H9 (cell line): ENCODE data around the gene CDH16. TPM values are rescaled to one million over a fixed set of nuclear protein-coding genes. Genes with fewer than 3 reads are reported as not detected.

Experiments used
- DNase-seq: peaks from one replicate; pipeline ENCODE4 v3.0.0-alpha.2; 2017
- H2AFZ ChIP-seq: one replicate; pipeline ENCODE4 v1.6.1; 2013; ENCODE audit warnings: mild to moderate bottlenecking, low read length, control low read depth, moderate library complexity
- H2AK5ac ChIP-seq: 2 replicates; pipeline ENCODE4 v1.6.1; 2013; ENCODE audit warnings: low read length, control low read depth, mixed read lengths; ENCODE audit not compliant: insufficient read length
- H2BK120ac ChIP-seq: one replicate; pipeline ENCODE4 v1.6.1; 2013; ENCODE audit warnings: low read depth, mild to moderate bottlenecking, low read length, control low read depth, inconsistent platforms; ENCODE audit not compliant: poor library complexity, severe bottlenecking
- H2BK12ac ChIP-seq: 2 replicates; pipeline ENCODE4 v1.6.1; 2013; ENCODE audit warnings: low read length, control low read depth, mixed read lengths, low read depth; ENCODE audit not compliant: insufficient read length
- H2BK15ac ChIP-seq: 2 replicates; pipeline ENCODE4 v1.6.1; 2013; ENCODE audit warnings: low read depth, low read length, control low read depth
- H2BK20ac ChIP-seq: one replicate; pipeline ENCODE4 v1.6.1; 2013; ENCODE audit warnings: low read depth, mild to moderate bottlenecking, low read length, control low read depth, inconsistent platforms; ENCODE audit not compliant: poor library complexity, severe bottlenecking
- H2BK5ac ChIP-seq: 2 replicates; pipeline ENCODE4 v1.6.1; 2013; ENCODE audit warnings: low read length, control low read depth, mixed read lengths; ENCODE audit not compliant: insufficient read length
- H3K14ac ChIP-seq: 2 replicates; pipeline ENCODE4 v1.6.1; 2013; ENCODE audit warnings: low read length, control low read depth; ENCODE audit not compliant: insufficient read depth
- H3K18ac ChIP-seq: 2 replicates; pipeline ENCODE4 v1.6.1; 2013; ENCODE audit warnings: low read depth, mild to moderate bottlenecking, mixed read lengths, low read length, control low read depth; ENCODE audit not compliant: insufficient read length
- H3K23ac ChIP-seq: 2 replicates; pipeline ENCODE4 v1.6.1; 2013; ENCODE audit warnings: low read length, control low read depth, mixed read lengths, low read depth; ENCODE audit not compliant: insufficient read length
- H3K23me2 ChIP-seq: 2 replicates; pipeline ENCODE4 v1.6.1; 2013; ENCODE audit warnings: low read depth, mild to moderate bottlenecking, mixed read lengths, low read length, control low read depth; ENCODE audit not compliant: insufficient read length, poor library complexity, severe bottlenecking
- H3K27ac ChIP-seq: 2 replicates; pipeline ENCODE4 v1.5.1; 2013; ENCODE audit warnings: low read length, control low read depth, mixed read lengths, low read depth; ENCODE audit not compliant: insufficient read length
- H3K27me3 ChIP-seq: 2 replicates; pipeline ENCODE4 v1.6.1; 2013; ENCODE audit warnings: low read length, control low read depth, inconsistent platforms; ENCODE audit not compliant: insufficient read depth
- H3K4ac ChIP-seq: 2 replicates; pipeline ENCODE4 v1.6.1; 2013; ENCODE audit warnings: low read depth, mild to moderate bottlenecking, control low read depth, inconsistent platforms, low read length, moderate library complexity
- H3K4me1 ChIP-seq: 2 replicates; pipeline ENCODE4 v1.6.1; 2013; ENCODE audit warnings: low read length, control low read depth, inconsistent platforms; ENCODE audit not compliant: insufficient read depth
- H3K4me2 ChIP-seq: 2 replicates; pipeline ENCODE4 v1.6.1; 2013; ENCODE audit warnings: low read length, control low read depth, mixed read lengths; ENCODE audit not compliant: insufficient read length, insufficient read depth
- H3K56ac ChIP-seq: 2 replicates; pipeline ENCODE4 v1.6.1; 2013; ENCODE audit warnings: low read depth, mild to moderate bottlenecking, mixed read lengths, low read length, control low read depth; ENCODE audit not compliant: insufficient read length
- H3K79me1 ChIP-seq: 2 replicates; pipeline ENCODE4 v1.6.1; 2013; ENCODE audit warnings: low read depth, mild to moderate bottlenecking, moderate library complexity, low read length, control low read depth, inconsistent platforms; ENCODE audit not compliant: insufficient read depth, poor library complexity, severe bottlenecking
- H3K79me2 ChIP-seq: 2 replicates; pipeline ENCODE4 v1.6.1; 2013; ENCODE audit warnings: low read length, control low read depth, inconsistent platforms; ENCODE audit not compliant: insufficient read depth
- H3K9ac ChIP-seq: 2 replicates; pipeline ENCODE4 v1.6.1; 2013; ENCODE audit warnings: low read length, control low read depth, mixed read lengths; ENCODE audit not compliant: insufficient read length; ENCODE audit errors: extremely low read depth
- H3K9me3 ChIP-seq: one replicate; pipeline ENCODE4 v1.6.1; 2013; ENCODE audit warnings: low read depth, low read length, inconsistent platforms; ENCODE audit not compliant: control insufficient read depth
- H3T11ph ChIP-seq: one replicate; pipeline ENCODE4 v1.6.1; 2013; ENCODE audit warnings: mild to moderate bottlenecking, low read length, control low read depth, inconsistent platforms
- H4K20me1 ChIP-seq: one replicate; pipeline ENCODE4 v1.6.1; 2013; ENCODE audit not compliant: control insufficient read depth, insufficient read length, insufficient read depth
- H4K5ac ChIP-seq: 2 replicates; pipeline ENCODE4 v1.6.1; 2013; ENCODE audit warnings: low read depth, mild to moderate bottlenecking, mixed read lengths, low read length, control low read depth; ENCODE audit not compliant: insufficient read length
- H4K8ac ChIP-seq: replicated peaks from 2 replicates; pipeline ENCODE4 v1.6.1; 2013; ENCODE audit warnings: low read length, control low read depth, mixed read lengths, low read depth; ENCODE audit not compliant: insufficient read length
- H4K91ac ChIP-seq: 2 replicates; pipeline ENCODE4 v1.6.1; 2013; ENCODE audit warnings: low read depth, mild to moderate bottlenecking, moderate library complexity, mixed read lengths, low read length, control low read depth; ENCODE audit not compliant: insufficient read length
- H3K27ac Mint-ChIP-seq, 3 experiments: 2 replicates in 2 of 3; 3 replicates in 1 of 3; pipeline ENCODE4 v1.8.0; 2020 to 2021; ENCODE audit warnings: mixed read lengths in 3 of 3, mild to moderate bottlenecking in 1 of 3, moderate library complexity in 1 of 3
- H3K27me3 Mint-ChIP-seq: 2 replicates; pipeline ENCODE4 v1.8.0; 2021; ENCODE audit warnings: low read depth, mild to moderate bottlenecking, moderate library complexity, mixed read lengths
- H3K36me3 Mint-ChIP-seq, 3 experiments: 2 replicates in 2 of 3; 3 replicates in 1 of 3; pipeline ENCODE4 v1.8.0; 2020 to 2021; ENCODE audit warnings: low read depth in 3 of 3, mixed read lengths in 3 of 3; ENCODE audit not compliant: insufficient read depth in 1 of 3
- H3K4me1 Mint-ChIP-seq, 2 experiments: 2 replicates each; pipeline ENCODE4 v1.8.0; 2020; ENCODE audit warnings: mixed read lengths in 2 of 2
- H3K4me3 Mint-ChIP-seq, 2 experiments: 2 replicates in 1 of 2; 3 replicates in 1 of 2; pipeline ENCODE4 v1.8.0; 2020 to 2021; ENCODE audit warnings: mild to moderate bottlenecking in 2 of 2, mixed read lengths in 2 of 2, moderate library complexity in 1 of 2
- H3K9me3 Mint-ChIP-seq, 2 experiments: 2 replicates in 1 of 2; 3 replicates in 1 of 2; pipeline ENCODE4 v1.8.0; 2020; ENCODE audit warnings: mild to moderate bottlenecking in 2 of 2, mixed read lengths in 2 of 2, moderate library complexity in 1 of 2
- CTCF ChIP-seq: fragments of 200-600 bp; sonication (generic); conservative IDR thresholded peaks from 3 replicates; pipeline ENCODE4 v1.8.0; 2021; ENCODE audit warnings: antibody characterized with exemption, mild to moderate bottlenecking
- WGBS: extraction: QIAGEN DNeasy Blood & Tissue Kit; methylation state at CpG from one replicate; pipeline ENCODE4 v1.1.7; 2013; ENCODE audit warnings: missing lambda C conversion rate, low lambda C conversion rate, mixed read lengths; ENCODE audit not compliant: insufficient read length; ENCODE audit errors: extremely low coverage; 5-methylcytosine and 5-hydroxymethylcytosine counted together
- total RNA-seq: library from RNA; stranded (reverse); gene quantifications from 2 replicates; pipeline ENCODE4 v1.2.1, GENCODE V29; 2021

The CDH16 gene
- total RNA-seq, 1 experiment from 2014 or later = not detected

- no peaks in the 10 kb centered on the region for H3K9me3 ChIP-seq
- no peak overlapping the region for H3K4ac ChIP-seq
- H3K27ac ChIP-seq = no peak overlapping the region
- no peak overlapping the region for H2BK120ac ChIP-seq
- Mint-ChIP-seq H3K27me3 (peaks cover 2% of the 10 kb centered on the region; the same call in 1 of the 2 replicates), H3K36me3 (no peaks in the 10 kb centered on the region), H3K4me3 (no peak overlapping the region), H3K4me1 (peaks cover 11 to 16% of the 10 kb centered on the region in 2 experiments), H3K27ac (no peak overlapping the region), H3K9me3 (no peaks in the 10 kb centered on the region)
- no peak overlapping the region for H3K4me2 ChIP-seq
- H3K23ac ChIP-seq = no peak overlapping the region
- no peak overlapping the region for H3K9ac ChIP-seq
- no peak for DNase-seq
- H2AFZ ChIP-seq = no peak overlapping the region
- H3K56ac ChIP-seq = no peak overlapping the region
- no peak overlapping the region for H3K14ac ChIP-seq
- no peaks in the 10 kb centered on the region for H3K79me2 ChIP-seq
- no peak overlapping the region for H2BK12ac ChIP-seq
- H3K79me1 ChIP-seq = no peaks in the 10 kb centered on the region
- no peaks in the 10 kb centered on the region; the same call in 1 of the 2 replicates for H3K4me1 ChIP-seq
- no peaks in the 10 kb centered on the region for H4K20me1 ChIP-seq
- TF ChIP-seq CTCF = no peak
- no peak overlapping the region for H4K5ac ChIP-seq
- no CpG with 5 or more reads among the region's 1 CpG for whole genome bisulfite sequencing
- H4K8ac ChIP-seq = no peak overlapping the region
- no peak overlapping the region for H3K18ac ChIP-seq
- no peak overlapping the region for H4K91ac ChIP-seq
- no peak overlapping the region for H2BK5ac ChIP-seq
- no peak overlapping the region for H3T11ph ChIP-seq
- no peaks in the 10 kb centered on the region for H3K27me3 ChIP-seq
- H2BK20ac ChIP-seq = no peak overlapping the region
- H3K23me2 ChIP-seq = no peaks in the 10 kb centered on the region
- no peak overlapping the region for H2AK5ac ChIP-seq
- no peak overlapping the region for H2BK15ac ChIP-seq
Observed at GRCh38 chr16:66869424-66869823, 49.3 kb downstream of the CDH16 start.
